HuH-7 (cell line): ENCODE measurements around the gene PSAP.
A peak's percentile ranks its signal among the peaks of the same experiment; 100 is the strongest.

Experiments used
- DNase-seq: peaks from one replicate; pipeline ENCODE4 v3.0.0; 2011; ENCODE audit warnings: low spot score

The PSAP gene

DNA sequence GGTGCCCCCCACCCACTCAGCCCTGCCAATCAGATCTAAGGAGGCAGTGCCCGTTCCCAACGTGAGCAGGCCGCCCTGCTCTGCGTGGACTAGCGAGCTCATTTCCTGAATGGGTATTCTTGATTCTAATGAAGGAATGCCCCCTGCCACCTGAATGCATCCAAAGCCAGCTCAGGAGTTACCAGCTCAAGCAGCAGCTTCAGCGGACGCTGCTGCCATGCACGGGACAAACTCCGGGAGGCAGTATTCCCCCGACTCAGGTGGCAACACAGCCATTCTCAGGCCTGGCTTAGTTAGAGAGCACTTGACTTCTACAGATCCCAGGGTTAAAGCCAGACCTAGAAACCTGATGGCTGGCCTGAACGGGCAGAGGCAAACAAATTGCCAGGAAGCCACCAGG lies 25.8 kb downstream of the PSAP start:
- no peak for DNase-seq

GRCh38 chr10:71824333-71824732 lies 26.7 kb downstream of the PSAP start:
- no peak for DNase-seq

GRCh38 chr10:71823356-71823755 lies 27.7 kb downstream of the PSAP start:
- no peak for DNase-seq

DNA sequence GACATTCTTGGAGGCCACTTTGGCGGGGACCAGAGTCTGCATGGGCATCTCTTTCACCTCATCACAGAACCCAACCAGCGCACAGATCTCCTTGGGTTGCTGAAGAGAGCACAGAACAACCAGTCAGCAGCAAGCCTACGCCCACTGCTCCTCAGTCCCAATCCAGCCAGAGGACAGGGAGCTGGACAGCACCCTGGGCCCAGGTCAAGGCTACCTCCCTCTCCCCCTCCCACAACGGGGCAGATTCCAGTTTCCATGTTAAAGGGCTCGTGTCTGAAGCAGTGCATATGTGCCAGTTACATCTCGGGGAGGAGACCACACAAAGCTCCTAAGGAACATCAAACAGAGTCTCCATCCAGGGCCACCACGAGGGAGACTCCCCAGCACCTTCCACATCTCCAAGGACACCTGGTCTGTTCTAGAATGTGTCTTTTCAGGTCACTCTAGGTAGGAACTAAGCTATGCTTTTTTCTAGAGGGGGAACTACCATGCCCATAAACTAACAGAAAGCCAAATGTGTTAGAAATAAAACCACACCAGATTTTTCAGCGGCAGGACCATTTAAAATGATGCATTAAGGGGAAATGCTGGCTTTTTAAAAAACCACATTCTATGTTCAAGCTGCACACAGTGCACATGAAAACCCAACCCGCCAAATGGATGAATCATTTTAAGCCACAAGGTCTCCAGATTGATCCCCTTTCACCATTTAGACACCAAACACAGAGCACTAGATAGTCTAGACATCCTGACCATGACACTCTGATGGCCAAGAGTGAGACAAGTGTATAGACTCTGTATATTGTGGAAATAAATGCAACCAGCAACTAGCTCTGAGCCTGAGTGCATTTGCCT lies 28.9 kb downstream of the PSAP start:
- DNase-seq: no peak

GRCh38 chr10:71820966-71821365 lies 30.1 kb downstream of the PSAP start:
- no peak for DNase-seq

GRCh38 chr10:71819985-71820384 lies 31.1 kb downstream of the PSAP start:
- DNase-seq: no peak

DNA sequence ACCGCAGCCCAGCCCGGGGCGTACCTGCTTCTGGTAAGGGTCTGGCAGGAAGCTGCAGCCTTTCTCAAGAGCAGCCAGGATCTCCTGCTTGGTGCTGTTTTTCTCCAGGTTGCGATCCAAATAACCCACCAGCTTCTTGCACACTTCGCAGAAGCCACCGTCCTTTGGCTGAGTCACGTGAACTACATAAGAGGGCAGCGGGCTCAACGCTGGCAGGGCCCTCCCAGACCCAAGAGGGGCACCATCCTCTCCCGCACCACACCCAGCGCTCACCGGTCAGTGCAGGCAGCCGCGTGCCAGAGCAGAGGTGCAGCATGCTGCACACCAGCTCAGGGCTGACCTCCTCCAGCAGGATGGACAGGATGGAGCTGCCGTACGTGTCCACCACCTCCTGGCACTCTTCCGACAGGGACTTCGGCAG lies 31.6 kb downstream of the PSAP start:
- DNase-seq: no peak

GRCh38 chr10:71818674-71819260 lies 32.3 kb downstream of the PSAP start:
- DNase-seq: no peak

DNA sequence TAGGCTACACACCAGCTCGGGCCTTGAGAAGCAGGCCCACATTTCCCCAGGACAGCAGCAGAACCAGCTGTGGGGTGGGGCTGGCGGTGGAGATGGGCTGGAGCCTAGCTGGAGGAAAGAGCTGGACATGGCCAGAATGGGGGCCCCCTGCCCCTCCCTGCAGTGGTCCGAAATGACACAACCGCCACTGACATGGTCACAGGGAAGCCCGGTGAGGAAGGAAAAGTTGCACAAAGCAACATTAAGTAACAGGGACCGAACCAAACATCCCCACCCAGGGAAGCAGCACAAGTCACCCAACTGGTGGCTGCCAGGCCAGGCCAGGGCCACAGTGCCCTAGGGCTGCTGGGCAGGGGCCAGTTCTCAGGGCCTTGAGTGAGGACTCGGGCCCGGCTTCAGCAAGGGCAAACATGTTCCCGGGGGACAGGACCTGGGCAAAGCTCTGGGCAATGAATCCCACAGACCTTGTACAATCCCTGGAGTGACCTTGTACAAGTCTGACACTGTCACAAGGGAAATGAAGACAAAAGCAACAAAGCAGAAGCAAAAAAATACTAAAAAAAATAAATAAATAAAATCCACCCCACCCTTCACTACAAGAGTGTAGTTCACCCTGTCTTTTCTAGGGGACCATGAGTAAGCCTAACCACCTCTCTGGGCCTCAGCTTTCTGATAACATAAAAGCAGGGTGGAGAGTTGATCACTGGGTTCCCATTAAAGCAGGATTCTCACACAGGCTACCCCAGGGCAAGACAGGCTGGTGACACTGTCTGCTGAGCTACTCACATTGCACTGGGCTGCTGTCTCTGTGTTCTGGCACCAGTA lies 33.0 kb downstream of the PSAP start:
- DNase-seq: no peak

DNA sequence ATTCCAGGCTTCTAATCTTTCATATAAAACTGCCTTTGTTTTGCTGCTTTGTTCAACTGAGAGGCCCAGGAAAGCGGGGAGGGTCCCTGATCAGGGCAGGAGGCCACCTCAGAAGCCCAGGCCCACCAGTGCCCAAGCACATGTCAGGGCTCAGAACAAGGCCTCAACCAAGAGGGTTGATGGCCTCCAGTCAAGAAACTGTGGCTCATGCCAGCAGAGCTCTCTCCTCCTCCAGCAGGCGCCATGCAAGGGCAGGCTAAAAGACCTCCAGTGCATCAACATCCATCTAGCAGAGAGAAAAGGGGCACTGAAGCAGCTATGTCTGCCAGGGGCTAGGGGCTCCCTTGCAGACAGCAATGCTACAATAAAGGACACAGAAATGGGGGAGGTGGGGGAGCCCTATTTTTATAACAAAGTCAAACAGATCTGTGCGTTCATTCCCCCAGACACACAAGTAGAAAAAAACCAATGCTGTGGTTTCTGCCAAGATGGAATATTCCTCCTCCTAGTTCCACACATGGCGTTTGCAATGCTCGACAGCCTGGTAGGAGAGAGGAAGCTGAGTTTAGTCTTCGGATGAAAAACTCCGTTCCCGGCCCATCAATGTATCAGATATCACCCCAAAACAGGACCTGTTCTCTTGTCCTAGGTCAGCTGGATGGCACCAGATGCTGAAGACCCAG lies 34.0 kb downstream of the PSAP start:
- DNase-seq: no peak

- no peak for DNase-seq
Measured at GRCh38 chr10:71816421-71816851, 34.6 kb downstream of the PSAP start.

DNA sequence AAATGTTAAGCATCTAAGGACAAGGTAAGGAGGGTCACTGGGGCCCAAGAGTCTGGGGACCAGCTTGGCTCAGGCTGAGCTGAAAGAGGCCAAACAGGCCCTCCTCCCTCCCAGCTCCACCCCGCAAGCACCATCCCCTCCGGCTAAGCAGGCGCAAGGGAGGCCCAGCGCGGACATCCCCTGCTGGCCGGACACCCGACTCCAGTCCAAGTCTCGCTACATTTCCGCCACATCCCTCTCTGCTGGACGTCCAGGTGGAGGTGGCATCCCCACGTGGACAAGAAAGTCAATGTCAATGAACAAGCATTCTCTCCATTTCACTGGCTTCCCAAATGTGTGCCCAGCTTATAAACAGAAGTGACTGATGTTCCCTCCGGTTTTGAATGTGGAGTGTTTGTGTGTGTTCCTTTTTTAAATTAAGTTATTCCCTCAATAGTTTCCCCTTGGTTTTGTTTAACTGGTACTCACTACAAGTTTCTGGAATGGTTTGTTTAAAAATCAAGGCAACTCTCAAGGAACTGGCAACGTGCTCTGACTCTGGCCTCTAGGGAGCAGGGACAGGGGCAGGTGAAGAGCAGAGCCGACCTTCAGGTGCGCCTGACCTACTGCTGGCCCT lies 35.4 kb downstream of the PSAP start:
- no peak for DNase-seq

GRCh38 chr10:71814922-71815411 lies 36.1 kb downstream of the PSAP start:
- no peak for DNase-seq

DNA sequence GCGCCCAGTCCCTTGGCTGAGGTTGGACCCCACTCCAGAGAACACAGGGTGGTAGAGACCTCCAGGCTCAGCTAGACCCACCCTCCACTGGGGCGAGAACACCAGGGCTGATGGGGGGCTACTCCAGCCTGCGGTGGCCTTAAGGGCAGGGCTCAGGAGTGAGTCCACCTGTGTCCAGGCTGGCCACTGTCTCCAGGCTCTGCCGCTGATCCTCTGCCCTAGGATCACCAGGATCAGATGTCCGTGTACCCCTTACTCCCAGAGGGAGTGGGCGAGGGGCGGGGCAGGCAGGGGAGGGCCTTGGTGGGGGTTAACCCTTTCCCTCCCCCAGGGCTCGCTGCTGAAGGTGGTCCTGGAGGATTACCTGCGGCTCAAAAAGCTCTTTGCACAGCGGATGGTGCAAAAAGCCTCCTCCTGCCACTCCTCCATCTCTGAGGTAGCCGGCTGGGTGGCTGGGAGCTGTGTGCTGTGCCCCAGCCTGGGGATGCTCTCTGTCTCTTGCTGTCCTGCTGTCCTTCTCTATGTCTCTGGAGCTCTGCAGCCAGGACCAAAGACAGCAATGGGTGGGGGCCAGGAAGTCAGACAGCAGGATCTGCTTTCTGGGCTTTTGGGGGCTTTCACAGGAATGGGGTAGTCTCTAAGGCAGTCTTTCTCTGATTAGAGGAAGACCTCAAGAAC lies 38.0 kb downstream of the PSAP start:
- DNase-seq: no peak

DNA sequence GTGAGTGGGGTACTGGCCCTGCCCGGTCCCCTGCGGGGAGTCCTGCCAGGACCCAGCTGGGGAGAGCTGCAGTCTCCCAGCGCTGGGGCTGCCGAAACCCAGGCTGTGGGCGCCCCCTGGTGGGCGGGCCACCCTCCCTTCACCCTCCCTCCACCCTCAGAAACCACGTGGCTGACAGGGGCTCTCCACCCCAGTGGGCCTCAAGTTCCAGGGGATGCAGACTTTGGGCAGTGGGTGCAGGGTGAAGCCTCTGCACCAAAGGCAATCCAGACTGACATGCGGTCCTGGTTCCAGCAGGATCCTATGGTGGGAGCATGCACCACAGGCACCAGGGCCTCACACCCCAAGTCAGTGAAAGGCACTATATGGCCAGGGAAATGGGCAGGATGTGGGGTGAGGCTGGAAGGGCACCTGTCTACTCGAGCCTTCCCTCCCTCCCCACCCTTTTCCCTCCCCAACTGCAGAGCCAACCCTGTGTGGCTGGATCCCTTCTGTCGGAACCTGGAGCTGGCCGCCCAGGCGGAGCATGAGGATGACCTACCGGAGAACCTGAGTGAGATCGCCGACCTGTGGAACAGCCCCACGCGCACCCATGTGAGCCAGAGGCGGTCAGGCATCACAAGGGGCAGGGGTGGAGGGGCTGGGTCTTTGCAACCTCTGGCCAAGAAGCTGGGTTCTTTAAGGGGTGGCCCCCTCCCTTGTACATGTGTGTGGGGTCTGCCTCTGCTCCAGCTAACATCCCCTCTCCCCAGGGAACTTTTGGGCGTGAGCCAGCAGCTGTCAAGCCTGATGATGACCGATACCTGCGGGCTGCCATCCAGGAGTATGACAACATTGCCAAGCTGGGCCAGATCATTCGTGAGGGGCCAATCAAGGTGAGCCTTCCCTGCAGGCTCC lies 38.8 kb downstream of the PSAP start:
- peak; percentile 78 for DNase-seq

GRCh38 chr10:71811351-71811750 lies 39.7 kb downstream of the PSAP start:
- DNase-seq: no peak

GRCh38 chr10:71810048-71810750 lies 40.9 kb downstream of the PSAP start:
- no peak for DNase-seq

- DNase-seq: no peak
Measured at GRCh38 chr10:71809628-71810027, 41.4 kb downstream of the PSAP start.
